HG03064 (cell line): ENCODE measurements around the gene MUS81.

Source experiments
- ATAC-seq: cut with Tn5 transposase; IDR thresholded peaks from one replicate; pipeline ENCODE4 v1.9.1; 2021; ENCODE audit warnings: low read depth; ENCODE audit not compliant: unreplicated experiment

The MUS81 gene

GRCh38 chr11:65871811-65872548, 11.7 kb downstream of the MUS81 start:
- no peak for ATAC-seq

DNA sequence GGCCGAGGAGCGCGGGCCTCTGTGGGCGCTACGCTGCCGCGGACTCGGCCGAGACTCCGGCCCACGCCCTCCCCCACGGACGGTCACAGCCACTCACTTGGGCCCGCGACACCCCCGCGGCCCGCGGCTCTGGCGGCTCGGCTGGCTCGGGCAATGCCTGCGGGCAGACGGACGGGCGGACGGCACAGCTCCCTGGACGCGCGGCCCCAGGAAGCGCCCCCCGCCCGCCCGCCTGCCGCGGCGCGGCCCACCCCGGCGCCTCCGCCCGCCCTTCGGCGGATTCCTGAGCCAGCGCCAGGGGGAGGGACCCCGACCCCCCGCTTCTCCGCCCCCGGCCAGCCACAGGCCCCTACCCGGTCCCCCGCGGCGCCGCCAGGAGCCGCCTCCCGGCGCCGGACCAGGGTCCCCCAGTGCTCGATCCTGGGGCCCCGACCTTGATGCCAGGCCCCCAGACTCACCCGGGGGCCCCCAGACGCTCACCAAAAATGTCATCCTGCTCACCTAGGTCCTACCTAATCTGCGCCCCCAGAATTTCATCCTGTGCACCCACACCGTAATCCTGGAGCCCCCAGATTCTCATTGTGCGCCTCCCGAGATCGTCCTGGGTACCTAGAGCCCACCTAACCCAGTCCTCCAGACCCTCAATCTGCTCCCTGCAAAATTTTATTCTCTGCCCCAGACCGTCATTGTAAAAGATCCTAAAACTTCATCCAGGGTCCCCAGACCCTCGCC, 12.5 kb downstream of the MUS81 start, which contains the start of gene EFEMP2:
Gene EFEMP2 (minus strand): TSS at position 215 of the 732 bp plus-strand sequence. CDS start 446 bp downstream, outside the sequence.
- ATAC-seq, result no peak

DNA sequence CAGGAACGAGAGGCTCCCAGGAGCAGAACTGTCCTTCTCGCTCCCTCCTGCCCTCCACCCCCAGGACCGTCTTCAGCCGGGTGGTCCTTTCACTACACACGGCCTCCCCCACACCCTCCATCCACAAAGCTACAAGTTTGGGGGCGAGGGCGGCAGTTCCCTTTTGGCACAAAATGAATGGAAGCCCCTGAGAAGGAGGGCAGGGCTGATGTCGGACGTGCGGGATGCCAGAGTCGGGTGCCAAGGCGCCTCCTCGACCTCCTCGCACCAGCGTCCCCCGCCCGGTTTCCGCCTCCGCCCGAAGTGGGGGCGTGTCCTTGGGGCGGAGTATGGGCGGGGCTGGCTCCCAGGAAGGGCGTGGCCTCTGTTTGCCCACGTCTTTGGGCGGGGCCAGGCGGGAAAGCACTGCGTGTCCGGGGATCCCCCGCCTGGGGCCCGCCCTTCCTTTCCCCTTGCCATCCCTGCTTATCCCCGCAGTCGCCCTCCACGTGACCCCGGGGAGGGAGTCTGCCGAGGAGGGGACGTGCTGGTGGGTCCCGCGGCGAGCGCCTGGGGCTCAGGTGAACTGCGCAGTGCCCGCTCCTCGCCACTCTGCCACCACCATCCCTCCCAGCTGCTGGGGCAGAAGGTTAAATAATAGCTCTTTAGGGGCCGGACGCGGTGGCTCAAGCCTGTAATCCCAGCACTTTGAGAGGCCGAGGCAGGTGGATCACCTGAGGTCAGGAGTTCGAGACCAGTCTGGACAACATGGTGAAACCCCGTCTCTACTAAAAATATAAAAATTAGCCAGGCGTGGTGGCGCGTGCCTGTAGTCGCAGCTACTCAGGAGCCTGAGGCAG, 13.3 kb downstream of the MUS81 start:
- ATAC-seq, result peak; percentile 55

DNA sequence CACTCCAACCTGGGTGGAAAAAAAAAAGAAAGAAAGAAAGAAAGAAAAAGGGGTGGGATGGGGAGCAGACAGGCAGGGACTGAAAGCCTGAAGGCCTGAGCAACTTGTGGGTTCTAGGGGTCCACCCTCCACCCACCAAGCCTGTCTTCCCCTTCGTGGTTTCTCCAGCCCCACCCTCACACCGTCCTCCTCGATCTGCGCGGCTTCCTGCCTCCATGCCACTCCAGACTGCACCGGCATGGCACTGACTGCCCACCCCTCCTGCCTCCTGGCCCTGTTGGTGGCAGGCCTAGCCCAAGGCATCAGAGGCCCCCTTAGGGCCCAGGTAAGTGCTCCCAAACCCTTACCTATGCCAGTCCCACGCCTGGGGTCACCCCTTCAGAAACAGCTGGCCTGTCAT, 19.4 kb downstream of the MUS81 start, which contains the start of gene CTSW:
Gene CTSW (plus strand): TSS at position 221 of the 400 bp plus-strand sequence. CDS start 18 bp downstream, at position 239.
- no peak for ATAC-seq

- ATAC-seq, result no peak
Measured at GRCh38 chr11:65880027-65880426, 19.8 kb downstream of the MUS81 start.

GRCh38 chr11:65880844-65881421, 20.7 kb downstream of the MUS81 start:
- ATAC-seq, result no peak

- ATAC-seq, result no peak
Measured at GRCh38 chr11:65882120-65883057, 22.2 kb downstream of the MUS81 start.

DNA sequence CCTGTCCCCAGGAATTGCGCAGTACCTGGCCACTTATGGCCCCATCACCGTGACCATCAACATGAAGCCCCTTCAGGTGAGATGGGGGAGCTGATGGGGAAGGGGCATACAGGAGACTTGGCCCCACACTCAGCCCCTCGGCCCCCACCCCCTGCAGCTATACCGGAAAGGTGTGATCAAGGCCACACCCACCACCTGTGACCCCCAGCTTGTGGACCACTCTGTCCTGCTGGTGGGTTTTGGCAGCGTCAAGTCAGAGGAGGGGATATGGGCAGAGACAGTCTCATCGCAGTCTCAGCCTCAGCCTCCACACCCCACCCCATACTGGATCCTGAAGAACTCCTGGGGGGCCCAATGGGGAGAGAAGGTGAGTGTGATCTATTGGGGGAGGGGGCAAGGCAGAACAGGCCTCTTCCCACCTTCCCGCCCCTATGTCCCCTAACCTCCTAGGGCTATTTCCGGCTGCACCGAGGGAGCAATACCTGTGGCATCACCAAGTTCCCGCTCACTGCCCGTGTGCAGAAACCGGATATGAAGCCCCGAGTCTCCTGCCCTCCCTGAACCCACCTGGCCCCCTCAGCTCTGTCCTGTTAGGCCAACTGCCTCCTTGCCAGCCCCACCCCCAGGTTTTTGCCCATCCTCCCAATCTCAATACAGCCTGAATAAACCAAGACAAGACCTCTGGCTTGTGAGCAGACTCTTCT, 23.0 kb downstream of the MUS81 start:
- ATAC-seq, result no peak

GRCh38 chr11:65883786-65884715, 23.8 kb downstream of the MUS81 start:
- ATAC-seq, result no peak

DNA sequence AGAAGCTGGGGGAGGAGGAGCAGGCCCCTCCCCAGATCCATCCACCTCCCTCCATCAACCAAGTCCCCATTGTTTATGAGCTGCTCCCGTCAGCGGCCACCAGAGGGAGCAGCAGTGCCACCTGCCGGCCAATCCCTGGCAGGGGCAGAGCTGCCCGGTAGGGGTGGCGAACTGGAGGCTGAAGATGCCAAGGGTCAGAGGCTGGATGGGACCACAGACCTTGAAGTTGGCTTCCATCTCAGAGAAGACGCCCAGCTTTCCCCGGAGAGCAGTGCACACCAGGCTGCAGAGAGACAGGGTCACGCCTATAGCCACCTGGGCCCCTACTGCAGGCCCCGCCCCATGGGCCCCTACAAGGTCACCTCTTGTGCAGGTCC, 24.5 kb downstream of the MUS81 start:
- ATAC-seq, result no peak

DNA sequence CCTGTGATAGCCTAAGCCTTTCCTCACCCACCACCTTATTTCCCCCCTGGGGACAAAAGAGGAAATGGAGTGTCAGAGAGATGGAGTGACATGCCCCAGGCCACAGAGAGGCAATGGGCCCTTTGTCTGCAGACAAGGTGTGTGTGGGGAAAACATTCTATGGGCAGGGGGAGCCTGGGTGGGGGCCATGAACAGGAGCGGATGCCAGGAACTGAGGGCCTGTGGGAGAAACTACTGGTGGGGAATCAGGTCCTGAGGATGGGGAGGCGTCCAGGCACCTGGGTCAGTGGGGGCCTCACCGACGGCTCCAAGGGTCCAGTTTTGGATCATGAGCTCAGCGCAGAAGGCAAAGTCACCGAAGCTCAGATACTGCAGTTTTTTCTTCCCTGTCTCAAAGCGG, 25.0 kb downstream of the MUS81 start:
- ATAC-seq, result no peak

- ATAC-seq, result no peak
Measured at GRCh38 chr11:65885808-65886536, 25.7 kb downstream of the MUS81 start.

DNA sequence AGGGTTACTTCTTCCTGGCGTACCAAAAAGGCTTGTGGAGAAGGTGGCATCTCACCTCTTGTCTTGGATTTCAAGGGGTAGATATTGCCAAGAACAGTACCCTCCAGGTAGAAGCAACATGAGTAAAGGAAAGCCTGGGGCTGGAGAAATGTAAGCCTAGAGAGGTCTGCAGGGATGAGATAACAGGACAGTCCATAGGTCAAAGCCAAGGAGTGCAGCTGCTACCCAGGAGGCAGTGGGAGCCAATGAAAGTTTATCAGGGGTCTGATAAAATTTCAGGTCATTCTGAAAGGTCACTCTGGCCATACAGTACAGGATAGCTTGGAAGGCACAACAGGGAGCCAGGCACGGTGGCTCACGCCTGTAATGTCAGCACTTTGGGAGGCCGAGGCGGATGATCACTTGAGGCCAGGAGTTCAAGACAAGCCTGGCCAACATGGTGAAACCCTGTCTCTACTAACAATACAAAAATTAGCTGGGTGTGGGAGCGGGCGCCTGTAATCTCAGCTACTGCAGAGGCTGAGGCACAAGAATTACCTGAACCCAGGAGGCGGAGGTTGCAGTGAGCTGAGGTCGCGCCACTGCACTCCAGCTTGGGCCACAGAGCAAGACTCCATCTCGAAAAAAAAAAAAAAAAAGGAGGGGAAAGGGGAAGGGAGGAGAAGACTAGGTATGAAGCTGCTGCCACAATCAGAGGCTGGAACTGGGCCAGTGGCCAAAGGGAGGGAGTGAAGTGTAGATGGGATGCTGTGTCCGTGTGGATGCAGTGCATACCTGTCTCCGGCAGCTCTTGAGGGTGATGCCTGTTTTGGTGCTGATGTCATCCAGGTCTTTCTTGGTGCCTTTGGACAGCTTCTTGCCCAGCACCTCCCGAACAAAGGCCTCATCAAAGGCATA, 26.8 kb downstream of the MUS81 start:
- ATAC-seq, result no peak

DNA sequence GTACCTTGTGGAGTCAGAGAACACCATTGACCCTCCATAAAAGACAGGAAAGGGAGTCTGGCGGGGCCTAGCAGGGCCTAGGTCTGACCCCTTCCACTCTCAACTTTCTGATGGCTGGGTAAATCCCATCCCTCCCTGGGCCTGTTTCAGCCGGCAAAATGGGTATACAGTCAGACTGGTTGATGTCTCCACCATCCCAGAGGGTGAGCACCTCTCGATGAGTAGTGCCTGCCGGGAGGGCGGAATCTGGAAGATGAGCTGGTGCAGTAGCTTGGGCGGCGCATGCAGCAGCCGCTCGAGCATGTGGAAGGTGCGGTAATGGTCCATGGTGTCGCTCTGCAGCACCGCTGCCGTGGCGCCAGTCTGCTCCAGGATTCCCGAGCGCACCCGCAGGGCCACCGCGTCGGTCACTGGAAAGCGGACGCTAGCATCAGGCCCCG, 27.5 kb downstream of the MUS81 start:
- ATAC-seq, result no peak

GRCh38 chr11:65888163-65888814, 28.1 kb downstream of the MUS81 start, which contains the start of gene FIBP:
Gene FIBP (minus strand): TSS chr11:65888471. CDS start chr11:65888418, 53 bp downstream.
- peak; percentile 35 for ATAC-seq
